H1 (cell line): Measurements from ENCODE around the gene PRSS36. TPM values are rescaled to one million over a fixed set of nuclear protein-coding genes. Genes with fewer than 3 reads are reported as not detected.

Source experiments
- CTCF ChIA-PET: fragments of 300-600 bp; sonication (Branson Sonifier 250); formaldehyde crosslinking; loops from one replicate; lab custom pipeline; 2021; ENCODE audit not compliant: partially characterized antibody; lab: Charles Lee
- POLR2A ChIA-PET: fragments of 300-600 bp; sonication (Branson Sonifier 250); formaldehyde crosslinking; loops from one replicate; lab custom pipeline; 2021; ENCODE audit warnings: inconsistent platforms; ENCODE audit not compliant: partially characterized antibody; lab: Charles Lee
- DNase-seq, 2 experiments: peaks; one replicate each; pipeline versions ENCODE4 v3.0.0 to v3.0.0-alpha.2; 2010 to 2022; ENCODE audit warnings: low spot score in 2 of 2, low read depth in 1 of 2, mixed read lengths in 1 of 2
- FAIRE-seq: peaks from 2 replicates; lab custom pipeline; 2011; peaks lifted over from hg19 to GRCh38; lab: Jason Lieb, UNC
- H2AFZ ChIP-seq: 2 replicates; pipeline ENCODE4 v1.8.1; 2012; ENCODE audit warnings: low read length, inconsistent platforms
- H2AK5ac ChIP-seq: 2 replicates; pipeline ENCODE4 v1.6.1; 2013; ENCODE audit warnings: low read depth, low read length
- H2BK120ac ChIP-seq: replicated peaks from 2 replicates; pipeline ENCODE3; 2013; ENCODE audit warnings: low read depth, low read length, inconsistent platforms
- H2BK12ac ChIP-seq: 2 replicates; pipeline ENCODE4 v1.6.1; 2013; ENCODE audit warnings: low read depth, low read length
- H2BK15ac ChIP-seq: 2 replicates; pipeline ENCODE4 v1.6.1; 2013; ENCODE audit warnings: low read length
- H2BK20ac ChIP-seq: 2 replicates; pipeline ENCODE4 v1.6.1; 2013; ENCODE audit warnings: low read length
- H2BK5ac ChIP-seq: 2 replicates; pipeline ENCODE4 v1.6.1; 2013; ENCODE audit warnings: low read depth, low read length
- H3K14ac ChIP-seq: 2 replicates; pipeline ENCODE4 v1.6.1; 2013; ENCODE audit warnings: inconsistent platforms; ENCODE audit not compliant: insufficient read length
- H3K18ac ChIP-seq: 2 replicates; pipeline ENCODE4 v1.6.1; 2013; ENCODE audit warnings: low read length; ENCODE audit errors: extremely low read depth
- H3K23ac ChIP-seq: 2 replicates; pipeline ENCODE4 v1.6.1; 2013; ENCODE audit warnings: inconsistent platforms; ENCODE audit not compliant: insufficient read length
- H3K23me2 ChIP-seq: 2 replicates; pipeline ENCODE4 v1.6.1; 2013; ENCODE audit warnings: low read depth, low read length
- H3K27ac ChIP-seq: 2 replicates; pipeline ENCODE4 v1.6.1; 2011; ENCODE audit warnings: low read depth, low read length, inconsistent platforms
- H3K27me3 ChIP-seq, 4 experiments: replicated peaks in 1 of 4; 1 replicate in 1 of 4; 2 replicates in 3 of 4; pipeline versions ENCODE4 v1.6.1 to v1.8.1; 2011 to 2013; ENCODE audit warnings: low read length in 3 of 4, mild to moderate bottlenecking in 3 of 4, inconsistent platforms in 2 of 4, mixed read lengths in 2 of 4, moderate library complexity in 1 of 4; ENCODE audit not compliant: control insufficient read depth in 3 of 4, insufficient read depth in 3 of 4; ENCODE audit errors: extremely low read depth in 1 of 4
- H3K36me3 ChIP-seq, 4 experiments: 2 replicates each; pipeline versions ENCODE4 v1.6.1 to v1.8.1; 2011 to 2013; ENCODE audit warnings: mild to moderate bottlenecking in 4 of 4, low read length in 3 of 4, moderate library complexity in 2 of 4, control low read depth in 1 of 4, inconsistent platforms in 1 of 4; ENCODE audit not compliant: insufficient read depth in 4 of 4, control insufficient read depth in 2 of 4
- H3K4ac ChIP-seq: replicated peaks from 2 replicates; pipeline ENCODE3; 2013; ENCODE audit warnings: low read length, low read depth, mixed read lengths, inconsistent platforms; ENCODE audit not compliant: insufficient read length
- H3K4me1 ChIP-seq, 4 experiments: replicated peaks in 1 of 4; 1 replicate in 1 of 4; 2 replicates in 3 of 4; pipeline versions ENCODE4 v1.6.1 to v1.8.1; 2011 to 2013; ENCODE audit warnings: low read length in 3 of 4, inconsistent platforms in 2 of 4, mixed read lengths in 1 of 4; ENCODE audit not compliant: insufficient read depth in 4 of 4, control insufficient read depth in 3 of 4
- H3K4me2 ChIP-seq, 2 experiments: 2 replicates each; pipeline versions ENCODE4 v1.6.1 to v1.8.1; 2011 to 2013; ENCODE audit warnings: low read depth in 2 of 2, low read length in 2 of 2, control low read depth in 1 of 2, inconsistent platforms in 1 of 2, mild to moderate bottlenecking in 1 of 2; ENCODE audit not compliant: insufficient read depth in 1 of 2
- H3K4me3 ChIP-seq, 4 experiments: fragments of 200-600, 300-600 bp in 1 of 4; sonication (generic), shearing (Covaris generic), sonication (Bioruptor Twin) in 1 of 4; 2 replicates each; pipeline versions ENCODE4 v1.5.1 to v1.8.1; 2011 to 2016; ENCODE audit warnings: low read length in 4 of 4, low read depth in 3 of 4, control low read depth in 2 of 4, inconsistent platforms in 2 of 4, mild to moderate bottlenecking in 2 of 4, mixed read lengths in 1 of 4, moderate library complexity in 1 of 4; ENCODE audit not compliant: insufficient read depth in 2 of 4; ENCODE audit errors: extremely low read depth in 1 of 4
- H3K56ac ChIP-seq: replicated peaks from 2 replicates; pipeline ENCODE3; 2013; ENCODE audit warnings: low read depth, mild to moderate bottlenecking, mixed read lengths, low read length, inconsistent platforms; ENCODE audit not compliant: insufficient read length
- H3K79me1 ChIP-seq: 2 replicates; pipeline ENCODE4 v1.6.1; 2013; ENCODE audit warnings: low read depth, low read length, control low read depth
- H3K79me2 ChIP-seq, 2 experiments: 2 replicates each; pipeline versions ENCODE4 v1.6.1 to v1.8.1; 2012 to 2013; ENCODE audit warnings: low read length in 2 of 2, mild to moderate bottlenecking in 2 of 2, inconsistent platforms in 1 of 2; ENCODE audit not compliant: insufficient read depth in 2 of 2, control insufficient read depth in 1 of 2
- H3K9ac ChIP-seq, 4 experiments: replicated peaks in 1 of 4; 1 replicate in 1 of 4; 2 replicates in 3 of 4; pipeline versions ENCODE4 v1.6.1 to v1.8.1; 2011 to 2013; ENCODE audit warnings: low read depth in 3 of 4, low read length in 3 of 4, control low read depth in 2 of 4, mild to moderate bottlenecking in 2 of 4, moderate library complexity in 2 of 4, inconsistent platforms in 1 of 4; ENCODE audit errors: extremely low read depth in 1 of 4
- H3K9me3 ChIP-seq, 2 experiments: 2 replicates each; pipeline versions ENCODE4 v1.6.1 to v1.8.1; 2012 to 2013; ENCODE audit warnings: mild to moderate bottlenecking in 2 of 2, moderate library complexity in 2 of 2, control low read depth in 1 of 2, inconsistent platforms in 1 of 2, low read depth in 1 of 2, low read length in 1 of 2, mixed read lengths in 1 of 2; ENCODE audit not compliant: insufficient read depth in 2 of 2
- H4K20me1 ChIP-seq, 2 experiments: replicated peaks in 1 of 2; 2 replicates each; pipeline versions ENCODE3 to v1.8.1; 2011 to 2013; ENCODE audit warnings: inconsistent platforms in 2 of 2, low read length in 2 of 2, mild to moderate bottlenecking in 1 of 2; ENCODE audit not compliant: insufficient read depth in 2 of 2, control insufficient read depth in 1 of 2
- H4K5ac ChIP-seq: 2 replicates; pipeline ENCODE4 v1.6.1; 2013; ENCODE audit warnings: low read length, low read depth, mixed read lengths, inconsistent platforms; ENCODE audit not compliant: insufficient read length
- H4K8ac ChIP-seq: 2 replicates; pipeline ENCODE4 v1.8.0; 2013; ENCODE audit warnings: mild to moderate bottlenecking, moderate library complexity, low read length, inconsistent platforms; ENCODE audit not compliant: insufficient read depth; ENCODE audit errors: extremely low read depth
- H4K91ac ChIP-seq: replicated peaks from 2 replicates; pipeline ENCODE3; 2013; ENCODE audit warnings: low read length, mixed read lengths, inconsistent platforms; ENCODE audit not compliant: insufficient read length
- EZH2 ChIP-seq: fragments of 200-600 bp; sonication (generic); IDR thresholded peaks from 2 replicates; pipeline ENCODE4 v1.7.1; 2012; ENCODE audit warnings: low read depth, mild to moderate bottlenecking, moderate library complexity, low read length, inconsistent platforms; ENCODE audit not compliant: severe bottlenecking
- GTF2F1 ChIP-seq: IDR thresholded peaks from 2 replicates; pipeline ENCODE4 v1.6.1; 2012; ENCODE audit warnings: low read depth, low read length, improper control_type of control experiment, borderline replicate concordance
- KDM1A ChIP-seq: fragments of 200-600, 300-600 bp; sonication (generic); IDR thresholded peaks from 2 replicates; pipeline ENCODE4 v1.7.1; 2016; ENCODE audit warnings: mild to moderate bottlenecking, low read length, borderline replicate concordance
- KDM5A ChIP-seq: fragments of 200-600 bp; IDR thresholded peaks from 2 replicates; pipeline ENCODE4 v1.7.1; 2012; ENCODE audit warnings: mild to moderate bottlenecking, low read length, inconsistent platforms, mixed read lengths
- RBBP5 ChIP-seq: IDR thresholded peaks from 2 replicates; pipeline ENCODE4 v1.7.1; 2012; ENCODE audit warnings: low read depth, mild to moderate bottlenecking, inconsistent platforms, low read length, moderate library complexity, borderline replicate concordance
- RNF2 ChIP-seq: fragments of 200-900, 300-1000 bp; sonication (generic); IDR thresholded peaks from 2 replicates; pipeline ENCODE4 v1.7.1; 2016; ENCODE audit warnings: borderline replicate concordance, low read depth, mild to moderate bottlenecking, antibody characterized with exemption, low read length; ENCODE audit not compliant: poor library complexity, severe bottlenecking; ENCODE audit errors: missing control alignments
- TAF1 ChIP-seq: IDR thresholded peaks from 2 replicates; pipeline ENCODE4 v1.6.1; 2011; ENCODE audit warnings: mild to moderate bottlenecking, low read depth, low read length
- TAF7 ChIP-seq: optimal IDR thresholded peaks from 2 replicates; pipeline ENCODE3; 2011; ENCODE audit warnings: low read depth, mild to moderate bottlenecking, inconsistent platforms, low read length, moderate library complexity, borderline replicate concordance
- ZNF274 ChIP-seq: IDR thresholded peaks from 2 replicates; pipeline ENCODE4 v1.7.0; 2012; ENCODE audit warnings: low read length, borderline replicate concordance; ENCODE audit errors: extremely low read depth
- WGBS, 2 experiments: shearing (Covaris generic) in 1 of 2; methylation state at CpG; one replicate each; pipeline versions ENCODE4 v1.1.6 to v1.1.7; 2013 to 2015; ENCODE audit warnings: low lambda C conversion rate in 2 of 2, mixed read lengths in 2 of 2, inconsistent platforms in 1 of 2, low coverage in 1 of 2, missing lambda C conversion rate in 1 of 2; ENCODE audit not compliant: insufficient replicate concordance in 2 of 2, insufficient coverage in 1 of 2, insufficient read length in 1 of 2; ENCODE audit errors: extremely low coverage in 1 of 2, missing lambda C conversion rate in 1 of 2; 5-methylcytosine and 5-hydroxymethylcytosine counted together
- polyA plus RNA-seq, 7 experiments: library from polyadenylated mRNA; depleted of rRNA in 3 of 7; stranded (reverse) in 5 of 7; unstranded in 2 of 7; fragments of >200 nt in 5 of 7; fragments of 200-250 nt in 2 of 7; gene quantifications; 1 replicate in 5 of 7; 2 replicates in 1 of 7; 4 replicates in 1 of 7; pipeline versions ENCODE4 v1.2.1 to v1.2.3, GENCODE V29; 2011 to 2013; ENCODE audit warnings: missing spikeins in 2 of 7, mixed read lengths in 2 of 7
- total RNA-seq: library from RNA; stranded (reverse); fragmentation: NEBNext Ultra II Directional; extraction: Animal tissue kit (Norgen Biotek cat#: 25700); gene quantifications from 2 replicates; pipeline ENCODE4 v1.2.1, GENCODE V29; 2021

The PRSS36 gene
- total and polyA plus RNA-seq, 2 of the 8 experiments (the other 6 are each of a cell fraction or from before 2014, with no cell fraction given) = 1.3 to 1.9 TPM

DNA sequence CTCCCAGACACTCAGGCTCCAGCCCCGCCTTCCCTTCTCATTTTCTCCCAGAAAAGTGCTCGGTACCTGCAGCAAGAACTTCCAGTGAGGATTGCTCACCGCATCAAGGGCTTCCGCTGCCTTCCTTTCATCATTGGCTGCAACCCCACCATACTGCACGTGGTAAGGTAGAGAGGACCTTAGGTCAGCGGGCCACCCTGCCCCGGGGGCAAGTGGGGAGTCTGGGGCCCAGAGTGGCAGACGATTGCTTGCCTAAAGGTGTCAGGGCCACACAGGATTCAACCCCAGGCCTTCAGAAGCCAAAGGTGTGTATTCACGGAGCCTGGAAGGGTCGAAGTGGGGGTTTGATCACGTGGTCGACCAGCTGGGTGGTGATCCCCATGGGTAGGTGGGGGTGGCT is 40.2 kb downstream of the PRSS36 start:
- Histone ChIP-seq H4K20me1 (no peaks in the 10 kb centered on the region), H3K4me1 (peaks cover 0 to 5% (median 2%) of the 10 kb centered on the region in 4 experiments; a peak in 1 of 7 replicates), H3K14ac (no peak overlapping the region), H4K91ac (no peak overlapping the region), H2AFZ (no peak overlapping the region), H3K23me2 (peaks cover 8% of the 10 kb centered on the region), H3K56ac (no peak overlapping the region), H3K27me3 (no peaks in the 10 kb centered on the region), H3K36me3 (peaks cover 2 to 18% (median 12%) of the 10 kb centered on the region in 4 experiments; a peak in 5 of 8 replicates), H3K4me2 (peak overlapping the region in 1 of 2 experiments; percentile 60; a peak in 2 of 4 replicates), H3K4me3 (no peak overlapping the region), H3K27ac (no peak overlapping the region), H3K79me2 (no peaks in the 10 kb centered on the region), H2AK5ac (no peak overlapping the region), H3K9me3 (no peaks in the 10 kb centered on the region), H3K4ac (no peak overlapping the region), H3K79me1 (no peaks in the 10 kb centered on the region; the same call in 1 of the 2 replicates), H2BK15ac (no peak overlapping the region), H2BK5ac (no peak overlapping the region), H3K18ac (no peak overlapping the region), H4K8ac (no peak overlapping the region), H3K9ac (no peak overlapping the region), H2BK120ac (no peak overlapping the region), H4K5ac (no peak overlapping the region), H2BK12ac (no peak overlapping the region), H2BK20ac (no peak overlapping the region), H3K23ac (no peak overlapping the region)
- ChIA-PET POLR2A (interaction anchor here (1.1 to 29.9 kb wide), 5 partner anchors 8 to 71 kb away, joined by 3 to 713 read pairs (median 3); partner anchors contain the start of genes FUS, KAT8, PRSS36 and PRSS8), CTCF (interaction anchor here (1.0 to 3.1 kb wide), 2 partner anchors 10 to 32 kb away, joined by 3 to 8 read pairs; no protein-coding TSS in a partner anchor)
- no peak for DNase-seq
- FAIRE-seq = no peak
- WGBS, 2 experiments = 91% methylated on average over 11 of the region's 12 CpGs; no CpG with 5 or more reads in 1 of the 2 experiments
- TF ChIP-seq TAF7 = no peak
- no peak for TF ChIP-seq TAF1
- no peak for TF ChIP-seq ZNF274
- TF ChIP-seq RNF2 = no peak
- TF ChIP-seq GTF2F1 = no peak
- TF ChIP-seq RBBP5 = no peak
- TF ChIP-seq KDM5A = no peak
- TF ChIP-seq KDM1A = no peak
- no peak for TF ChIP-seq EZH2
